SH-SY5Y (cell line): Measurements from ENCODE around the gene GDF11.

Experiments used
- GATA2 ChIP-seq: IDR thresholded peaks from 2 replicates; pipeline ENCODE4 v1.6.1; 2011; ENCODE audit warnings: mild to moderate bottlenecking, low read depth, low read length
- GATA3 ChIP-seq: IDR thresholded peaks from 2 replicates; pipeline ENCODE4 v1.6.1; 2011; ENCODE audit warnings: low read depth, mild to moderate bottlenecking, low read length, moderate library complexity

- TF ChIP-seq GATA3 (no peak), GATA2 (no peak)
Observed at GRCh38 chr12:55702861-55703260, 40.1 kb upstream of the GDF11 start.
